HL-60/S4 treated with retinoic acid at 250 ng/mL for 4 days and 3 days (cell line): Measurements from ENCODE around the gene CD84.
"Not testable (repeated sequence)": the region's sequence is repeated elsewhere in the genome, so short reads cannot be mapped to it uniquely, and the experiment has no call there.

Experiments used
- in situ Hi-C: fragments of 300-500 bp; cut with MboI; formaldehyde crosslinking; loops from 2 replicates; pipeline ENCODE4 v1.7.0; 2022; ENCODE audit warnings: low sequenced_read_pairs

The CD84 gene

DNA sequence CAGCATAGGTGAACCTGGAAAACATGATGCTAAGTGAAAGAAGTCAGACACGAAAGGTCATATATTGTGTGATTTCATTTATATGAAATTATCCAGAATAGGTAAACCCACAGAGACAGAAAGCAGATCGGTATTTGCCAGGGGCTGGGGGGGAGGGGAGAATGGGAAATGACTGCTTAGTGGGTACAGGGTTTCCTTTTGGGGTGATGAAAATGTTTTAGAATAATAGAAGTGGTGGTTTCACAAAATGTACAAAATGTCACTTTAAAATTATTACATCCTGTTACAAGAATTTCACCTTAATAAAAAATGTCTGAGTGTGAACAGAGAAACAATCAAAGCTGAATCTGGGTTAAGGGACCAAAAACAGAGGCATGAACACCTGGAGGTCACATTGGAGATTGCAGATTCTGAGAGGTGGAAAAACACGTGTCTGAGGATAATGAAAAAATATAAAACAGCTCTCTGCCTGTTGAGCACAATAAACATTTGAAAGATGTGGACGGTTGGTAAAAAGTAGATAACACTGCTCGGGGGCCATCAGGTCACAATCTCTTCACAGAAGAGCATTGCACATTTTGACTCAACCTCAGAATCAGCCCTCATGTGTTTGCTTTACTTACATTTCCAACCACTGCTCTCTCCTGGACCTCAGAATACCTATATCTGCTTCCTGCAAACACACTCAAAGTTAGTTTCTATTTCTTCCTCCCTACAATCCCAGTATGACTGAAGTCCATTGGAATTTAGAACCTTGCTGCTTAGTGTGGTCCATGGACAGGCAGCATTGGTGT lies 59.5 kb downstream of the CD84 start:
- in situ Hi-C loops, result no loop called here

DNA sequence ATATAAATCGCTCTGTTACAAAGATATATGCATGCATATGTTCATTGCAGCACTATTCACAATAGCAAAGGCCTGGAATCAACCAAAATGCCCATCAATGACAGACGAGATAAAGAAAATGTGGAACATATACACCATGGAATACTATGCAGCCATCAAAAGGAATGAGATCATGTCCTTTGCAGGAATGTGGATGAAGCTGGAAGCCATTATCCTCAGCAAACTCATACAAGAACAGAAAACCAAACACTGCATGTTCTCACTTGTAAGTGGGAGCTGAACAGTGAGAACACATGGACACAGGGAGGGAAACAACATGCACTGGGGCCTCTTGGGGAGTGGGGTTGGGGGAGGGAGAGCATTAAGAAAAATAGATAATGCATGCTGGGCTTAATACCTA lies 61.8 kb downstream of the CD84 start:
- in situ Hi-C loops, result not testable (repeated sequence)

DNA sequence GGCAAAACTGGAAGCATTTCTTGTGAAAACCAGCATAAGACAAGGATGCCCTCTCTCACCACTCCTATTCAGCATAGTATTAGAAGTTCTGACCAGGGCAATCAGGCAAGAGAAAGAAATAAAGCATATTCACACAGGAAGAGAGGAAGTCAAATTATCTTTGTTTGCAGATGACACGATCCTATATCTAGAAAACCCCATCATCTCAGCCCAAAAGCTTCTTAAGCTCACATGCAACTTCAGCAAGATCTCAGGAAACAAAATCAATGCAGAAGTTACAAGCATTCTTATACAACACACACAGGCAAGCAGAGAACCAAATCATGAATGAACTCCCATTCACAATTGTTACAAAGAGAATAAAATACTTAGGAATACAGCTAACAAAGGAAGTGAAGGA lies 63.4 kb downstream of the CD84 start:
- in situ Hi-C loops, result not testable (repeated sequence)

DNA sequence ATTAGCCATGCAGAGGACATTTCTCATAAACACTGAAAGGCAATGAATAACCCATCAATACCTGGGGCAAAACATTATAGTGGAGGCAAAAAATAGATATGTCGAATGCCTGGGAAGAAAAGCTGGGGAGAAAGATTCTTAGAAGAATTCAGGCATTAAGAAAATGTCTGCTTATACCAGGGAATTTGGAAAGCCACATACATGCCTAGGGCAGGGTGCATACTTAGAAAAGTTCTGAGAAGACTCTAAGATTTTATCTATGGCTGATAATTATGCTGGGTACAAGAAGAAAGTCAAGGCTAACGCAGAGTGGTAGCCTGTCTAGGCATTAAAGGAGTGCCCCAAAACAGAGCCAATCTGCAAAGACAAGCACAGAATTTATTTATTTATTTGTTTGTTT lies 74.6 kb downstream of the CD84 start:
- in situ Hi-C loops, result no loop called here

DNA sequence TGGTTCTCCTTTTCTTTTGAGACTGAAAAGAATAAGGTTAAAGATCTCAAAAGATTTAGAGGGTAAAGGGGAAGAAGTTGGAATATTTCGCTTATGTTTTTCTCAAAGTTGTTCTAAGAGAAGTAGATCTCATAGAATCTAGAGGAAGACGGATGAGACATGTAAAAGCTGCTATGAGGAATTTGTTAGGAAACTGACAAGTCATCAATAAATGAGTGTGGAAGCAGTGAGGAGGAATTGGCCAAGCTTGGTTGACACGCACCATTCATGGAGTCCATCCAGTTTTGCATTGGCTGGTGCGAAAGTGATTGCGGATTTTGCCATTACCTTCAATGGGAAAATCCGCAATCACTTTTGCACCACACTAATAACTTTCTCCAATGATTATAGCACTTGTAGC lies 76.2 kb downstream of the CD84 start:
- in situ Hi-C loops, result no loop called here

DNA sequence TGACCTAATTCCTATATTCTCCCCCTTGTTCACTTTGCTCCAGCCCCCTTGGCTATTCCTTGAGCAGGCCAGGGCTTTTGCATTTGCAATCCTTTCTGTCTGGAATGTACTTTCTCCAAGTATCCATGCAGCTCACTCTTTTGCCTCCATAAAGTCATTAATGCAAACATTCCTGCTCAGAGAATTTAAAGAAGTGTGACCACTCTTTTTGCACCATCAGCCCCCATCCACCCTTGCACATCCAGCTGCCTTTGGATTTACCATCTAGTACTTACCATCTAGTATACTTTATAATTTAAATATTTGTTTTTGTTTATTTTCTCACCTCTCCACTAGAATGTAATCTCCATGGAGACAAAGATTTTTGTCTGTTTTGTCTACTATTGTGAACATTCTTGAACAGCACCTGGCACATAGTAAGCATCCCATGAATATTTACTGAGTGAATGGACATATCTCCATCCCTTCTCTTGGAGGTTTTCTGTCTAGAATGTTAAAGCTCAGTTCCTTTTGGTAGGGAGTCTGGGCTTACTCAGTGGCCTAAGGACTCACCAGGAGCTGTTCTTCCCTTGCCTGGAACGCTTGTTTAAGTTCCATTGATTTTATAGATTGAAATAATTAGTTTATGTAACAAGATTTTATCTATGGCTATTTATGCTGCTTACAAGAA lies 78.8 kb downstream of the CD84 start:
- in situ Hi-C loops, result no loop called here

DNA sequence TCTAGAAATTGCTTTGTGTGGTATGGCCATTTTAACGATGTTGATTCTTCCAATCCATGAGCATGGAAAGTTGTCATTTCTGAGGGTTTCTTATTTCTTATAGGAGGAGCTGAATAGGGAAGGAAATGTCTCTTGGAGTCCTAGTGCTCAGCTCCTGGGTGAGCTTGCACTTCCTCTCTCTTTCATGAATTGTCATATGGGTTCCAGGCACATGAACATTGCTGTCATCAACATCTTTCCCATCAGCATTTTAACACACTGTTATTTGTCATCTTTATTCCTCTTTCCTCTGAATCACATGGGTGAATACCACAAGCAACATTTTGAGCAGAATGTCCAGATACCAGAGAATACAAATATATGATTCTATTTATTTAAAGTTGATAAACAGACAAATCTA lies 79.7 kb downstream of the CD84 start:
- in situ Hi-C loops, result no loop called here

DNA sequence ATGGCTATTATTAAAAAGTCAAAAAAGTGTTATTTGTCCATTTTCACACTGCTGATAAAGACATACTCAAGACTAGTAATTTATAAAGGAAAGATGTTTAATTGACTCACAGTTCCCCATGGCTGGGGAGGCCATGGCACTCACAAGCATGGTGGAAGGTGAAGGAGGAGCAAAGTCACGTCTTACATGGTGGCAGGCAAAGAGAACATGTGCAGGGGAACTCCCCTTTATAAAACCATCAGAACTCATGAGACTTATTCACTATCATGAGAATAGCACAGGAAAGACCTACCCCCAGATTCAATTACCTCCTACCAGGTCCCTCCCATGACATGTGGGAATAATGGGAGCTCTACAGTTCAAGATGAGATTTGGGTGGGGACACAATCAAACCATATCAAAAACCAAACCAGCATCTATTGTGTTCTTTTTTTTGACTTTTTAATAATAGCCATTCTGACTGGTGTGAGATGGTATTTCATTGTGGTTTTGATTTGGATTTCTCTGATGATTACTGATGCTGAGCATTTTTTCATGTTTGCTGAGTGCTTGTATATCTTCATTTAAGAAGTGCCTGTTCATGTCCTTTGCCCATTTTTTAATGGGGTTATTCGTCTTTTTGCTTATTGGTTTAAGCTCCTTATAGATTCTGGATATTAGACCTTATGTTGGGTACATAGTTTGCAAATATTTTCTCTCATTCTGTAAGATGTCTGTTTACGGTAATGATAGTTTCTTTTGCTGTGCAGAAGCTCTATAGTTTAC lies 80.8 kb downstream of the CD84 start:
- in situ Hi-C loops, result not testable (repeated sequence)

DNA sequence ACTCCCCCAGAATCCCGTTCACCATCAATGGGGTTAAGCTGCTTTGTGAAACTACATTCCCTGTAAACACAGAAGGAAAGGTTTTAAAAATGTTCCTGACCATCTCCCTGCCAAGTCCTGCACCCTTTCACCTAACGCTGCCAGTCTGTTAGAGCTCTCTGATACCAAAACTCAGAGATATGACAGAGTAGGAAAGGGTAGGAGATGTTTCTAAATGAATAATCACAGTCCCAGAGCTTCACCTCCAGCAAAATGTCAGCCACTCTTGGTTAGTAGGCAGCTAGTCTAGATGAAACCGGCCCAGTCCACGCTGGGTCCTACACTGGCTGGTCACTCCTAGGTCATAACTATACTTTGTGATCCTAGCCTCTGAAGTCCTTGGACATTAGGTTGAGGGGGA lies 83.0 kb downstream of the CD84 start:
- in situ Hi-C loops, result no loop called here

DNA sequence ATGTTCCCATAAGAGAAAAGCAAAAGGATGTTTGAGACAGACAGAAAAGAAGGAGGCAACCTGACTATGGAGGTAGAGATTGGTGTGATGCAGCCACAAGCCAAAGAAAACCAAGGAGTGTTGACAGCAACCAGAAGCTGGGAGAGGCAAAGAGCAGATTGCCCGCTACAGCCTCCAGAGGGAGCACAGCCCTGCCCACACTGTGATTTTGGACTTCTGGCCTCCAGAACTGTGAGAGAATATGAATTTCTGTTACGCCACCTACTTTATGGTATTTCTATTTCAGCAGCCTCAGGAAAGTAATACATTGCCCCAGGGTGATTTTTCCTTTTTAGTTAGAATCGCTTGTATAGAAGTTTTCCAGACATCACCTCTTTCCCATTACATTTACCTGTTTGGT lies 84.7 kb downstream of the CD84 start:
- in situ Hi-C loops, result no loop called here

DNA sequence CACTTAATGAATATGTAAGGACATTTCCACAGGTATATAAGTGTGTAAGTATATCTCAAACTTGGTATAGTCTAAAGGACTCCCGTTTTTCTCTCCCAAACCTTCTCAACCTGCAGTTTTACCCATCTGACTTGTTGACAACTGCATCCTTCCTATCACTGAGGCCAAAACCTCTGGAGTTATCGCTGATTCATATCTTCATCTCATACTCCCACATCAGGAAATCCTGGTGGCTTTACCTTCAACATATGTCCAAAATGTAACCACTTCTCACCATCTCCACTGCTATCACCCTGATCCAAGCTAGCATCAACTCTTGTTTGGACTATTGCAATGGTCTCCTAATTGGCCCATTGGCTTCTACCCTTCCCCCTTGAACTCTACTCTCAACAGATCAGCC lies 86.7 kb downstream of the CD84 start:
- in situ Hi-C loops, result no loop called here

DNA sequence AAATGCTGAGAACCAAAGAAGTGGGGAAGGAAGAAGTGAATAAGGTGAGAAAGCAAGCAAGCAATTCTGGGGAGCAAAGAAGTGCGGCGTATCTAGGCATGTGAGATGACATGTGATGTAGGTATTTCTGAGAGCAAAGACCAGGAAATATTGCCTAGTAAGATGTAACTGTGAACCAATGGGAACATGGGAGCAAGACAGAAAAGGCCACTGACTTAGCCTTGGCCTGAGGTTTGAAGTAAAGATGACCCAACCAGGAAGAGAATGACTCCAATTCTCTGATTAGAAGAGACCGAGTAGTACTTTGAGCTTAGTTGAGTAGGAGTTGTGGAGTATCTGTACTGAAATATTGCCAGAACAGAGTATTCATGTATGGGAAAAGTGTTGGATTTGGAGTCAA lies 87.3 kb downstream of the CD84 start:
- in situ Hi-C loops, result no loop called here
